ENCODE measurements around the gene CHST2. TPM values are rescaled to one million over a fixed set of nuclear protein-coding genes. Genes with fewer than 3 reads are reported as not detected.

The CHST2 gene
- total RNA-seq, 1 experiment from 2014 or later: 1.7 TPM

DNA sequence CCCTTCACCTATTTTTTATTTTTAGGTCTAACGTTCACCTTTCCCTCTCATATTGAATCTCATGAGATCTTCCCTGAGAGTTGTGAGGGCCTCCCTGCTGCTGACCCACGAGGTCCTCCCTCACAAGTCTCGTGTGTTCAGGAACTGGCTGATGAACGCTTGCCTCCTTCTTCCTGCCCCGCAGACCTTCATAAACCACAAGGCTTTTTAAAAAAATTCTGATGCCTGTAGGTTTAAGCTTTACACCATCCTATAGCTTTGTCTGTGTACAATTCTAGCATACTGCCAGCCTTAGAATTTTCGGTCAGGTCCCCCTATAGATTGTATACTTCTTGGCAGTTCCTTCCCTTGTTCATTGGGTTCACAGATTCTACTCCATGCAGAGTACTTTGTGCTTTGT lies 50.5 kb downstream of the CHST2 start:
- Histone ChIP-seq H3K27me3 (ENCODE audit: insufficient read depth, low read length) (no peaks in the 10 kb centered on the region), H3K9me2 (ENCODE audit: insufficient read depth) (no peaks in the 10 kb centered on the region), H3K4me2 (ENCODE audit: low read length) (no peak overlapping the region), H4K20me1 (ENCODE audit: insufficient read depth) (no peaks in the 10 kb centered on the region), H3K79me2 (ENCODE audit: insufficient read depth, low read length) (no peaks in the 10 kb centered on the region), H3K4me1 (ENCODE audit: control insufficient read depth in 1 of 2, insufficient read depth in 2 of 2, low read length in 2 of 2) (peaks cover 3 to 7% of the 10 kb centered on the region in 2 experiments; a peak in 3 of 4 replicates), H3K9ac (ENCODE audit: low read length) (no peak overlapping the region), H3K9me3 (ENCODE audit: control insufficient read depth in 1 of 2, insufficient read depth in 1 of 2, low read depth in 1 of 2, low read length in 2 of 2) (no peaks in the 10 kb centered on the region), H3K4me3 (replicated peaks in 1 of 2; ENCODE audit: low read depth in 1 of 2, low read length in 2 of 2) (no peak overlapping the region), H2AFZ (ENCODE audit: low read depth, low read length, poor library complexity, severe bottlenecking) (no peak overlapping the region), H3K36me3 (ENCODE audit: control insufficient read depth in 1 of 2, insufficient read depth in 2 of 2, low read length in 2 of 2) (no peaks in the 10 kb centered on the region), H3K27ac (ENCODE audit: low read depth, low read length) (no peak overlapping the region)
- ChIA-PET CTCF (no interaction called here), POLR2A (no interaction called here), RAD21 (ENCODE audit: low non-redundant PET in 1 of 2, low total read pairs in 2 of 2, uncharacterized antibody in 2 of 2, unreplicated experiment in 2 of 2) (no interaction called here)
- DNase-seq (ENCODE audit: low read depth, low spot score) (no peak), ATAC-seq (no peak)
- intact Hi-C loops (cut with micrococcal nuclease): no loop called here
- no TSS peak for BruUV-seq (replicated peaks)
- TF ChIP-seq POLR2AphosphoS5 (IDR thresholded peaks at IDR 0.05; ENCODE audit: low read depth, low read length) (no peak), EZH2phosphoT487 (IDR thresholded peaks at IDR 0.05; ENCODE audit: borderline replicate concordance) (no peak), SIN3A (IDR thresholded peaks at IDR 0.05; ENCODE audit: low read depth) (no peak), ELF1 (IDR thresholded peaks at IDR 0.05; ENCODE audit: borderline replicate concordance, low read depth) (no peak), ZNF274 (IDR thresholded peaks at IDR 0.05; ENCODE audit: low read depth, low read length) (no peak), CEBPB (IDR thresholded peaks at IDR 0.05; ENCODE audit: low read depth) (no peak), POLR2A (IDR thresholded peaks at IDR 0.05; ENCODE audit: borderline replicate concordance, extremely low read depth, insufficient read depth, insufficient read length) (no peak), FOSL1 (IDR thresholded peaks at IDR 0.05; ENCODE audit: low read depth) (no peak), JUND (IDR thresholded peaks at IDR 0.05) (no peak), SRF (IDR thresholded peaks at IDR 0.05; ENCODE audit: low read depth) (no peak), EZH2 (IDR thresholded peaks at IDR 0.05) (no peak), YY1 (IDR thresholded peaks at IDR 0.05; ENCODE audit: extremely low read depth, insufficient replicate concordance, low read depth, low read length) (no peak), TCF7L2 (IDR thresholded peaks at IDR 0.05; ENCODE audit: borderline replicate concordance, extremely low read depth, insufficient read depth, insufficient read length) (no peak), EGR1 (IDR thresholded peaks at IDR 0.05; ENCODE audit: low read depth) (no peak), CBX3 (IDR thresholded peaks at IDR 0.05; ENCODE audit: low read depth) (no peak)
- TF ChIP-seq, protein P1, sequence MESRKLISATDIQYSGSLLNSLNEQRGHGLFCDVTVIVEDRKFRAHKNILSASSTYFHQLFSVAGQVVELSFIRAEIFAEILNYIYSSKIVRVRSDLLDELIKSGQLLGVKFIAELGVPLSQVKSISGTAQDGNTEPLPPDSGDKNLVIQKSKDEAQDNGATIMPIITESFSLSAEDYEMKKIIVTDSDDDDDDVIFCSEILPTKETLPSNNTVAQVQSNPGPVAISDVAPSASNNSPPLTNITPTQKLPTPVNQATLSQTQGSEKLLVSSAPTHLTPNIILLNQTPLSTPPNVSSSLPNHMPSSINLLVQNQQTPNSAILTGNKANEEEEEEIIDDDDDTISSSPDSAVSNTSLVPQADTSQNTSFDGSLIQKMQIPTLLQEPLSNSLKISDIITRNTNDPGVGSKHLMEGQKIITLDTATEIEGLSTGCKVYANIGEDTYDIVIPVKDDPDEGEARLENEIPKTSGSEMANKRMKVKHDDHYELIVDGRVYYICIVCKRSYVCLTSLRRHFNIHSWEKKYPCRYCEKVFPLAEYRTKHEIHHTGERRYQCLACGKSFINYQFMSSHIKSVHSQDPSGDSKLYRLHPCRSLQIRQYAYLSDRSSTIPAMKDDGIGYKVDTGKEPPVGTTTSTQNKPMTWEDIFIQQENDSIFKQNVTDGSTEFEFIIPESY (IDR thresholded peaks at IDR 0.05; ENCODE audit: extremely low read depth, insufficient replicate concordance, low read length): no peak
- TF ChIP-seq, protein P2, sequence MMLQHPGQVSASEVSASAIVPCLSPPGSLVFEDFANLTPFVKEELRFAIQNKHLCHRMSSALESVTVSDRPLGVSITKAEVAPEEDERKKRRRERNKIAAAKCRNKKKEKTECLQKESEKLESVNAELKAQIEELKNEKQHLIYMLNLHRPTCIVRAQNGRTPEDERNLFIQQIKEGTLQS (IDR thresholded peaks at IDR 0.05): no peak
- TF ChIP-seq, protein P3, sequence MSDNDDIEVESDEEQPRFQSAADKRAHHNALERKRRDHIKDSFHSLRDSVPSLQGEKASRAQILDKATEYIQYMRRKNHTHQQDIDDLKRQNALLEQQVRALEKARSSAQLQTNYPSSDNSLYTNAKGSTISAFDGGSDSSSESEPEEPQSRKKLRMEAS (IDR thresholded peaks at IDR 0.05): no peak
